GM19372 (cell line): Measurements from ENCODE around the gene TGM5.
"Not testable (repeated sequence)": the region's sequence is repeated elsewhere in the genome, so short reads cannot be mapped to it uniquely, and the experiment has no call there.

Experiments used
- ATAC-seq: cut with Tn5 transposase; IDR thresholded peaks from one replicate; pipeline ENCODE4 v1.9.1; 2021; ENCODE audit warnings: mild to moderate bottlenecking, low read depth, moderate library complexity; ENCODE audit not compliant: unreplicated experiment

Gene TGM5

GRCh38 chr15:43276563-43277200 is 10.0 kb upstream of the TGM5 start:
- ATAC-seq, result no peak

- no peak for ATAC-seq
Observed at GRCh38 chr15:43275740-43276562, 9.2 kb upstream of the TGM5 start.

GRCh38 chr15:43274136-43274535 is 7.4 kb upstream of the TGM5 start:
- no peak for ATAC-seq

- no peak for ATAC-seq
Observed at GRCh38 chr15:43273243-43273642, 6.5 kb upstream of the TGM5 start.

GRCh38 chr15:43271908-43272307 is 5.2 kb upstream of the TGM5 start:
- not testable (repeated sequence) for ATAC-seq

GRCh38 chr15:43270676-43271306 is 4.1 kb upstream of the TGM5 start:
- no peak for ATAC-seq

GRCh38 chr15:43270113-43270665 is 3.5 kb upstream of the TGM5 start:
- ATAC-seq, result no peak

GRCh38 chr15:43268111-43269105 is 1.7 kb upstream of the TGM5 start:
- ATAC-seq, result no peak

GRCh38 chr15:43267439-43267838 is 711 bp upstream of the TGM5 start:
- ATAC-seq, result no peak

- no peak for ATAC-seq
Observed at GRCh38 chr15:43266386-43266785, 342 bp downstream of the TGM5 start.

GRCh38 chr15:43260011-43260615 is 6.6 kb downstream of the TGM5 start:
- ATAC-seq, result no peak

GRCh38 chr15:43258781-43259180 is 7.9 kb downstream of the TGM5 start:
- ATAC-seq, result no peak

GRCh38 chr15:43256341-43256740 is 10.4 kb downstream of the TGM5 start:
- ATAC-seq, result no peak

- ATAC-seq, result no peak
Observed at GRCh38 chr15:43255376-43255775, 11.4 kb downstream of the TGM5 start.

- ATAC-seq, result no peak
Observed at GRCh38 chr15:43253431-43254403, 13.0 kb downstream of the TGM5 start.

GRCh38 chr15:43251871-43252250 is 14.9 kb downstream of the TGM5 start:
- ATAC-seq, result no peak

- no peak for ATAC-seq
Observed at GRCh38 chr15:43251185-43251870, 15.4 kb downstream of the TGM5 start.

- no peak for ATAC-seq
Observed at GRCh38 chr15:43250785-43251184, 15.9 kb downstream of the TGM5 start.
